Loucy (cell line): ENCODE measurements around the gene PNPLA7.

ENCODE experiments used
- EZH2phosphoT487 ChIP-seq: fragments of 200-600 bp; IDR thresholded peaks from 2 replicates; pipeline ENCODE4 v1.6.1; 2018; ENCODE audit warnings: antibody characterized with exemption, mild to moderate bottlenecking, moderate library complexity, borderline replicate concordance
- TF ChIP-seq, protein P1 (sequence below): fragments of 200-600 bp; sonication (generic); conservative IDR thresholded peaks from 2 replicates; pipeline ENCODE4 v1.5.1; 2014; ENCODE audit warnings: mild to moderate bottlenecking, antibody characterized with exemption, low read length

DNA sequence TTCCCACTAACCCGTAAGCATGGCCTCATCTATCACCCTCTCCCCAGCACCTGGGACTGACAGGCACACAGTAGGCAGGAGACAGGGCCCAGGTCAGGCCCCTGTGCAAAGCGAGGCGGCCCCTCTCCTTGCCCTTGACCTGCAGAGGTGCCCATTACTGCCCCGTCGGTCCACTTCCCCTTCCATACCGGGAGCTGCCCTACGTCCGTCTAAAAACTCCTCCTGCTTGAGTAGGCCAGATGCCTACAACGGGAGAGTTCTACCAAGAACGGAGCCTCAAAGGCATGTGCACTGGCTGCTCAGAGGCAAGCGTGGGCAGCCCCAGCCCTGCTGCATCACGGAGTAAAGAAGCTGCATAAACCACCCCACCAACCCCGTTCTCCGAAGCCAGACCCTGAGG lies 33.1 kb upstream of the PNPLA7 start:
- TF ChIP-seq EZH2phosphoT487: no peak
- TF ChIP-seq, protein P1, sequence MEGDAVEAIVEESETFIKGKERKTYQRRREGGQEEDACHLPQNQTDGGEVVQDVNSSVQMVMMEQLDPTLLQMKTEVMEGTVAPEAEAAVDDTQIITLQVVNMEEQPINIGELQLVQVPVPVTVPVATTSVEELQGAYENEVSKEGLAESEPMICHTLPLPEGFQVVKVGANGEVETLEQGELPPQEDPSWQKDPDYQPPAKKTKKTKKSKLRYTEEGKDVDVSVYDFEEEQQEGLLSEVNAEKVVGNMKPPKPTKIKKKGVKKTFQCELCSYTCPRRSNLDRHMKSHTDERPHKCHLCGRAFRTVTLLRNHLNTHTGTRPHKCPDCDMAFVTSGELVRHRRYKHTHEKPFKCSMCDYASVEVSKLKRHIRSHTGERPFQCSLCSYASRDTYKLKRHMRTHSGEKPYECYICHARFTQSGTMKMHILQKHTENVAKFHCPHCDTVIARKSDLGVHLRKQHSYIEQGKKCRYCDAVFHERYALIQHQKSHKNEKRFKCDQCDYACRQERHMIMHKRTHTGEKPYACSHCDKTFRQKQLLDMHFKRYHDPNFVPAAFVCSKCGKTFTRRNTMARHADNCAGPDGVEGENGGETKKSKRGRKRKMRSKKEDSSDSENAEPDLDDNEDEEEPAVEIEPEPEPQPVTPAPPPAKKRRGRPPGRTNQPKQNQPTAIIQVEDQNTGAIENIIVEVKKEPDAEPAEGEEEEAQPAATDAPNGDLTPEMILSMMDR: no peak
